Chondrocyte (in vitro differentiated cells): ENCODE data around the gene ZDHHC11B. TPM values are rescaled to one million over a fixed set of nuclear protein-coding genes. Genes with fewer than 3 reads are reported as not detected.
"Not testable (repeated sequence)": the region's sequence is repeated elsewhere in the genome, so short reads cannot be mapped to it uniquely, and the experiment has no call there.

Experiments
- DNase-seq: peaks from one replicate; pipeline ENCODE4 v3.0.0; 2021; ENCODE audit warnings: mixed read lengths, low spot score
- H3K27ac Mint-ChIP-seq: one replicate; pipeline ENCODE4 v1.8.0; 2021; ENCODE audit warnings: mild to moderate bottlenecking, moderate library complexity, mixed read lengths; ENCODE audit not compliant: unreplicated experiment
- H3K27me3 Mint-ChIP-seq: 2 replicates; pipeline ENCODE4 v1.8.0; 2021; ENCODE audit warnings: low read depth, mixed read lengths
- H3K36me3 Mint-ChIP-seq: 2 replicates; pipeline ENCODE4 v1.8.0; 2021; ENCODE audit warnings: low read depth, mixed read lengths
- H3K4me1 Mint-ChIP-seq: 2 replicates; pipeline ENCODE4 v1.8.0; 2021; ENCODE audit warnings: low read depth, mild to moderate bottlenecking, mixed read lengths
- H3K4me3 Mint-ChIP-seq: one replicate; pipeline ENCODE4 v1.8.0; 2021; ENCODE audit warnings: mild to moderate bottlenecking, moderate library complexity, mixed read lengths; ENCODE audit not compliant: unreplicated experiment
- H3K9me3 Mint-ChIP-seq: 2 replicates; pipeline ENCODE4 v1.8.0; 2021; ENCODE audit warnings: low read depth, mixed read lengths
- CTCF ChIP-seq: fragments of 200-600 bp; sonication (generic); IDR thresholded peaks from 2 replicates; pipeline ENCODE4 v1.5.0; 2021; ENCODE audit warnings: antibody characterized with exemption, mild to moderate bottlenecking, moderate library complexity
- total RNA-seq: library from RNA; stranded (reverse); gene quantifications from 3 replicates; pipeline ENCODE4 v1.2.1, GENCODE V29; 2021

ZDHHC11B gene
- total RNA-seq, 1 donor from 2014 or later: 0.17 TPM

DNA sequence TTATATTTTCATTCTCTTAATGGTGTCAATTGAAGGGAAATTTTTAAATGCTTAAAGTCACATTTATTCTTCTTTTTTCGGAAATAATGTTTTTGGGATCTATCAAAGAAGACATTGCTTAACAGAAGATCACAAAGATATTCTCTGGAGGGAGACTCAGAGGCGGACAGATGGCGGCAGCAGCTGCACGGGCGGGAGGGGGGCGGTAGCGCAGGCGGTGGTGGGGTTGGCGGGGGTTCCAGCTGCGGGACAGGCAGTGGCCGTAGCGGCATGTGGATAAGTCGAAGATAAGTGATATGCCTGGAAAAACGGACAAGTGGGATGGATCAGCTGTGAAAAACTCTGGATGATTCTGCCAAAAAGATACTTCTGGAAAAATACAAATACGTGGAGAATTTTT is 31.6 kb upstream of the ZDHHC11B start:
- peaks cover 2% of the 10 kb centered on the region for H3K27me3 Mint-ChIP-seq
- TF ChIP-seq CTCF: no peak
- H3K4me3 Mint-ChIP-seq: no peak overlapping the region
- peaks cover 6% of the 10 kb centered on the region for H3K9me3 Mint-ChIP-seq
- peaks cover 2% of the 10 kb centered on the region for H3K36me3 Mint-ChIP-seq
- H3K27ac Mint-ChIP-seq: no peak overlapping the region
- no peaks in the 10 kb centered on the region for H3K4me1 Mint-ChIP-seq
- no peak for DNase-seq

- no peak for DNase-seq
- no peak overlapping the region for H3K27ac Mint-ChIP-seq
- TF ChIP-seq CTCF: no peak
- H3K4me3 Mint-ChIP-seq: no peak overlapping the region
- H3K36me3 Mint-ChIP-seq: peaks cover 2% of the 10 kb centered on the region
- no peaks in the 10 kb centered on the region for H3K4me1 Mint-ChIP-seq
- peaks cover 2% of the 10 kb centered on the region for H3K27me3 Mint-ChIP-seq
- peaks cover 6% of the 10 kb centered on the region for H3K9me3 Mint-ChIP-seq
Measured at GRCh38 chr5:815449-815848, 30.9 kb upstream of the ZDHHC11B start.

DNA sequence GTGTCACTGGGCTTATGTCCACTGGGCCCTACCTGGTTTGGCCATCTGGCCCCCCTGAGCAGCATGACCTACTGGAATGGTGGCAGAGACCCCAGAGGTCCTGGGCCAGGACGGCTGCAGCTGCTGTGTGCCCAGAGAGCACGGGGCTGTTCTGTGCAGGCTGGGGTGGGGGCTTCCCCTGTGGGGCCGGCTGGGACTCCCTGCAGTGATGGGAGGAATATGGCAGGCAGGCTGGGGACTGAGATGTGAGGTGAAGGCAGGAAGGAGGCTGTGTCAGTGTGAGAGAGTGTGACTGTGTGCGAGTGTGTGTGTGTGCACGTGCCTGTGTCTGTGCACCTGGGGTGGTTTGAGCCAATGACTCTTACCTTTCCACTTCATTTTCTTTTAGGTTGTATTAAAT is 29.0 kb upstream of the ZDHHC11B start:
- H3K27ac Mint-ChIP-seq, H3K36me3 Mint-ChIP-seq, H3K9me3 Mint-ChIP-seq: not testable (repeated sequence)

GRCh38 chr5:811384-811783 is 26.9 kb upstream of the ZDHHC11B start:
- not testable (repeated sequence) for H3K27ac Mint-ChIP-seq, H3K9me3 Mint-ChIP-seq, DNase-seq, H3K4me1 Mint-ChIP-seq, H3K36me3 Mint-ChIP-seq, H3K4me3 Mint-ChIP-seq, H3K27me3 Mint-ChIP-seq

More for the DNA sequence above, 29.0 kb upstream of the ZDHHC11B start:
- DNase-seq, H3K4me1 Mint-ChIP-seq, H3K4me3 Mint-ChIP-seq, H3K27me3 Mint-ChIP-seq: not testable (repeated sequence)

- not testable (repeated sequence) for H3K36me3 Mint-ChIP-seq, H3K27ac Mint-ChIP-seq, H3K27me3 Mint-ChIP-seq, H3K4me1 Mint-ChIP-seq, H3K4me3 Mint-ChIP-seq, DNase-seq
- H3K9me3 Mint-ChIP-seq: peaks cover 15% of the 10 kb centered on the region
Measured at GRCh38 chr5:807719-808514, 23.4 kb upstream of the ZDHHC11B start.

DNA sequence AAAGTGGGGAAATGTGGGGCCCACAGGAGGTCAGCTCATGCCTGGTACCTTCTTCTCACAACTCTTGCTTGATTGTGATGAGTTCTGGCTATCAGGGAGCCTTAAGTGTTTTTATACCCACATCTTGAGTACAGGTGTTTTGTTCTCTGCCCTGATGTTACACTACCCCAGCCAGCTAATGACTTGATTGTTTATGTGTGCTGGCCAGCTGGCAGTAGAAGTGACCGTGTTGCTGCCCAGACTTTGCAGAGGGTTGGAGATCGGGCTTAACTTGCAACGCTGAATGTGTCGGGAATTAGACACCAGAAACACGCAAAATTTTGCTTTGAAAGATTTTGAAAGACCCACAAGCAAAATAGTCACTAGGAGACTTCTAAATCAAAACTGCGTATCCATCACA is 16.9 kb upstream of the ZDHHC11B start:
- peaks cover 3% of the 10 kb centered on the region for H3K4me1 Mint-ChIP-seq
- peaks cover 4% of the 10 kb centered on the region for H3K36me3 Mint-ChIP-seq
- DNase-seq: no peak

DNA sequence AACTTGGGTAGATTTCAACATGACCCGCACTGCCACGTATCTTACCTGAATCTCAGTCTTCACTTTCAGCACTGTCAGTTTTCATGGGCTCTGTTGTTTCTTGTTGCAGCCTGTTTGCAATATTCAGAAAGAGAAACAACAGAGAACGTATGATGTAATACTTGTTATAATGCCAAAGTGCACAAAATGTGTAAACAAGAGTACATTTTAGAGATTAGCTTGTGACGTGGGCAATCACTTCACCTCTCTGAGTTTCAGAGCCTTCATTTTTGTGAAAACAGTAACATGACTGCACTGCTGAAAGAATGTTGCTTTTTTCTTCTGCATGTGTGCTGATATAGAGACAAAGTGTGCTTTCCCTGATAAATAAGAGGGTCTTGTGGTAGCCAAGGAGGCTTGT is 16.5 kb upstream of the ZDHHC11B start:
- not testable (repeated sequence) for H3K4me1 Mint-ChIP-seq, H3K27me3 Mint-ChIP-seq, DNase-seq, H3K27ac Mint-ChIP-seq, H3K36me3 Mint-ChIP-seq, H3K4me3 Mint-ChIP-seq
- H3K9me3 Mint-ChIP-seq: peaks cover 15% of the 10 kb centered on the region

More for the DNA sequence above, 16.9 kb upstream of the ZDHHC11B start:
- no peak overlapping the region for H3K27ac Mint-ChIP-seq
- no peak overlapping the region for H3K4me3 Mint-ChIP-seq
- H3K27me3 Mint-ChIP-seq: peaks cover 4% of the 10 kb centered on the region
- peaks cover 15% of the 10 kb centered on the region for H3K9me3 Mint-ChIP-seq
- TF ChIP-seq CTCF: no peak

- not testable (repeated sequence) for H3K4me3 Mint-ChIP-seq, H3K36me3 Mint-ChIP-seq
- H3K27me3 Mint-ChIP-seq: peaks cover 11% of the 10 kb centered on the region
Measured at GRCh38 chr5:798505-799138, 14.1 kb upstream of the ZDHHC11B start.

GRCh38 chr5:797986-798385 is 13.5 kb upstream of the ZDHHC11B start:
- H3K27ac Mint-ChIP-seq, H3K4me3 Mint-ChIP-seq, H3K36me3 Mint-ChIP-seq, H3K4me1 Mint-ChIP-seq, DNase-seq: not testable (repeated sequence)
- H3K27me3 Mint-ChIP-seq: peaks cover 11% of the 10 kb centered on the region
- peaks cover 16% of the 10 kb centered on the region for H3K9me3 Mint-ChIP-seq

More at GRCh38 chr5:798505-799138, 14.1 kb upstream of the ZDHHC11B start:
- not testable (repeated sequence) for DNase-seq, H3K4me1 Mint-ChIP-seq, H3K27ac Mint-ChIP-seq
- peaks cover 13% of the 10 kb centered on the region for H3K9me3 Mint-ChIP-seq

DNA sequence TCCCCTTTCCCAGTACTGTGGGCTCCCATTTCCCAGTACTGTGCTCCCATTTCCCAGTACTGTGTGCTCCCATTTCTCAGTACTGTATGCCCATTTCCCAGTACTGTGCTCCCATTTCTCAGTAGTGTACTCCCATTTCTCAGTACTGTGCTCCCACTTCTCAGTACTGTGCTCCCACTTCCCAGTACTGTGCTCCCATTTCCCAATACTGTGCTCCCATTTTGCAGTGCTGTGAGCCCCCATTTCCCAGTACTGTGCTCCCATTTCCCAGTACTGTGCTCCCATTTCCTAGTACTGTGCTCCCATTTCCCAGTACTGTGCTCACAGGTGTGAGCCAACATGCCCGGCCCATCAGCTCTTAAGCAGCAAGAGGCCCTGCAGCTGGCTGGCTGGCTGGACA is 11.3 kb upstream of the ZDHHC11B start:
- H3K36me3 Mint-ChIP-seq, DNase-seq, H3K27ac Mint-ChIP-seq, H3K4me3 Mint-ChIP-seq, H3K4me1 Mint-ChIP-seq: not testable (repeated sequence)
- Mint-ChIP-seq H3K9me3 (peaks cover 30% of the 10 kb centered on the region), H3K27me3 (peaks cover 18% of the 10 kb centered on the region)
